GM13976 (cell line): ENCODE results near the gene HEG1.

Experiments used
- DNase-seq: peaks from one replicate; pipeline ENCODE4 v3.0.0; 2012; ENCODE audit warnings: low spot score
- CTCF ChIP-seq: IDR thresholded peaks from 2 replicates; pipeline ENCODE4 v1.5.1; 2012; ENCODE audit warnings: borderline replicate concordance, mild to moderate bottlenecking; ENCODE audit not compliant: insufficient read depth; ENCODE audit errors: extremely low read depth, missing control alignments, control extremely low read depth
- in situ Hi-C: fragments of 300-500 bp; cut with MboI; formaldehyde crosslinking; loops from one replicate; pipeline ENCODE4 v1.12.0; 2022; ENCODE audit warnings: low sequenced_read_pairs, mixed read lengths, inconsistent platforms; ENCODE audit not compliant: unreplicated experiment

The HEG1 gene

GRCh38 chr3:125033135-125033534 lies 22.7 kb downstream of the HEG1 start:
- in situ Hi-C loops, result no loop called here
- no peak for TF ChIP-seq CTCF
- no peak for DNase-seq

GRCh38 chr3:125032683-125033082 lies 23.1 kb downstream of the HEG1 start:
- in situ Hi-C loops, result no loop called here
- no peak for TF ChIP-seq CTCF
- DNase-seq, result no peak

- no peak for DNase-seq
- no peak for TF ChIP-seq CTCF
- in situ Hi-C loops, result no loop called here
Observed at GRCh38 chr3:125032100-125032643, 23.6 kb downstream of the HEG1 start.

GRCh38 chr3:125031544-125031943 lies 24.3 kb downstream of the HEG1 start:
- in situ Hi-C loops, result no loop called here
- TF ChIP-seq CTCF, result no peak
- DNase-seq, result no peak

GRCh38 chr3:125028657-125029056 lies 27.1 kb downstream of the HEG1 start:
- in situ Hi-C loops, result no loop called here
- TF ChIP-seq CTCF, result no peak
- DNase-seq, result no peak

GRCh38 chr3:125025642-125026041 lies 30.2 kb downstream of the HEG1 start:
- no peak for TF ChIP-seq CTCF
- in situ Hi-C loops, result no loop called here
- DNase-seq, result no peak

- no peak for DNase-seq
- in situ Hi-C loops, result no loop called here
- no peak for TF ChIP-seq CTCF
Observed at GRCh38 chr3:125024817-125025216, 31.0 kb downstream of the HEG1 start.
